Activated CD4-positive, alpha-beta memory T cell treated with anti-CD3 and anti-CD28 coated beads for 36 hours (primary cell): ENCODE results near the gene PDE8A. TPM values are rescaled to one million over a fixed set of nuclear protein-coding genes. Genes with fewer than 3 reads are reported as not detected.

Experiments
- CTCF ChIA-PET: fragments of 350-600 bp; sonication (Branson Sonifier 250); formaldehyde crosslinking; loops from one replicate; lab custom pipeline; 2021; ENCODE audit warnings: antibody characterized with exemption, inconsistent platforms; lab: Charles Lee
- POLR2A ChIA-PET: fragments of 350-600 bp; sonication (Branson Sonifier 250); formaldehyde crosslinking; loops from one replicate; lab custom pipeline; 2021; ENCODE audit warnings: antibody characterized with exemption; lab: Charles Lee
- DNase-seq: peaks from one replicate; pipeline ENCODE4 v3.0.0-alpha.2; 2020
- H3K27ac Mint-ChIP-seq: one replicate; pipeline ENCODE4 v1.8.0; 2021; ENCODE audit warnings: mixed read lengths
- H3K27me3 Mint-ChIP-seq: one replicate; pipeline ENCODE4 v1.8.0; 2021; ENCODE audit warnings: mixed read lengths
- H3K36me3 Mint-ChIP-seq: one replicate; pipeline ENCODE4 v1.8.0; 2021; ENCODE audit warnings: mixed read lengths
- H3K4me1 Mint-ChIP-seq: one replicate; pipeline ENCODE4 v1.8.0; 2021; ENCODE audit warnings: low read depth, mixed read lengths
- H3K4me3 Mint-ChIP-seq: one replicate; pipeline ENCODE4 v1.8.0; 2021; ENCODE audit warnings: mild to moderate bottlenecking, mixed read lengths
- H3K9me3 Mint-ChIP-seq: one replicate; pipeline ENCODE4 v1.8.0; 2021; ENCODE audit warnings: mixed read lengths
- intact Hi-C: fragments of 100-400 bp; cut with micrococcal nuclease; formaldehyde crosslinking; loops from one replicate; pipeline ENCODE4 v1.15.1; 2023
- total RNA-seq, 2 experiments: library from RNA; stranded (reverse); gene quantifications; one replicate each; pipeline ENCODE4 v1.2.3, GENCODE V29; 2021

Gene PDE8A
- total RNA-seq, 2 experiments from 2014 or later: 20.8 to 21.2 TPM

DNA sequence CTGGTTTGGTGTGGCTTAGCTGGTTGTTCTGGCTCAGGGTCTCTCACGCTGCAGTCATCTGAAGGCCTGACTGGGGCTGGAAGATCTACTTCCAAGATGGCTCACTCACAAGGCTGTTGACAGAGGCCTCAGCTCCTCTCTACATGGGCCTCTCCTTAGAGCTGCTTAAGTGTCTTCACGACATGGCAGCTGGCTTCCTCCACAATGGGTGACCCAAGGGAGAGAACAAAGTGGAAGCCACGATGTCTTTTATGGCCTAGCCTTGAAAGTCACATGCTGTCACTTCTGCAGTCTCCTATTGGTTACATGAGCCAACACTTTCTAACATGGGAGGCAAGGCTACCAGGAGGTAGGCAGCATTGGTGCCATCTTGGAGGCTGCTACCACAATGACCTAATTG, 13.4 kb upstream of the PDE8A start:
- no peaks in the 10 kb centered on the region for H3K4me1 Mint-ChIP-seq
- no peaks in the 10 kb centered on the region for H3K9me3 Mint-ChIP-seq
- CTCF ChIA-PET: no interaction called here
- POLR2A ChIA-PET: no interaction called here
- H3K27ac Mint-ChIP-seq: no peak overlapping the region
- peaks cover 1% of the 10 kb centered on the region for H3K27me3 Mint-ChIP-seq
- no peak for DNase-seq
- H3K36me3 Mint-ChIP-seq: no peaks in the 10 kb centered on the region
- intact Hi-C loops: no loop called here
- H3K4me3 Mint-ChIP-seq: no peak overlapping the region

GRCh38 chr15:84969257-84969656, 12.4 kb upstream of the PDE8A start:
- DNase-seq: no peak
- Mint-ChIP-seq H3K4me3 (no peak overlapping the region), H3K27me3 (no peaks in the 10 kb centered on the region), H3K9me3 (no peaks in the 10 kb centered on the region), H3K4me1 (no peaks in the 10 kb centered on the region), H3K27ac (no peak overlapping the region), H3K36me3 (no peaks in the 10 kb centered on the region)
- ChIA-PET CTCF (no interaction called here), POLR2A (no interaction called here)
- intact Hi-C loops: no loop called here

GRCh38 chr15:84970843-84971242, 10.8 kb upstream of the PDE8A start:
- intact Hi-C loops: no loop called here
- DNase-seq: no peak
- H3K4me3 Mint-ChIP-seq: no peak overlapping the region
- ChIA-PET CTCF (interaction anchor here (1.1 kb wide), 1 partner anchor 10 kb away, joined by 3 read pairs; no protein-coding TSS in a partner anchor), POLR2A (no interaction called here)
- H3K4me1 Mint-ChIP-seq: no peaks in the 10 kb centered on the region
- H3K27me3 Mint-ChIP-seq: peaks cover 3% of the 10 kb centered on the region
- no peaks in the 10 kb centered on the region for H3K36me3 Mint-ChIP-seq
- no peaks in the 10 kb centered on the region for H3K9me3 Mint-ChIP-seq
- no peak overlapping the region for H3K27ac Mint-ChIP-seq

DNA sequence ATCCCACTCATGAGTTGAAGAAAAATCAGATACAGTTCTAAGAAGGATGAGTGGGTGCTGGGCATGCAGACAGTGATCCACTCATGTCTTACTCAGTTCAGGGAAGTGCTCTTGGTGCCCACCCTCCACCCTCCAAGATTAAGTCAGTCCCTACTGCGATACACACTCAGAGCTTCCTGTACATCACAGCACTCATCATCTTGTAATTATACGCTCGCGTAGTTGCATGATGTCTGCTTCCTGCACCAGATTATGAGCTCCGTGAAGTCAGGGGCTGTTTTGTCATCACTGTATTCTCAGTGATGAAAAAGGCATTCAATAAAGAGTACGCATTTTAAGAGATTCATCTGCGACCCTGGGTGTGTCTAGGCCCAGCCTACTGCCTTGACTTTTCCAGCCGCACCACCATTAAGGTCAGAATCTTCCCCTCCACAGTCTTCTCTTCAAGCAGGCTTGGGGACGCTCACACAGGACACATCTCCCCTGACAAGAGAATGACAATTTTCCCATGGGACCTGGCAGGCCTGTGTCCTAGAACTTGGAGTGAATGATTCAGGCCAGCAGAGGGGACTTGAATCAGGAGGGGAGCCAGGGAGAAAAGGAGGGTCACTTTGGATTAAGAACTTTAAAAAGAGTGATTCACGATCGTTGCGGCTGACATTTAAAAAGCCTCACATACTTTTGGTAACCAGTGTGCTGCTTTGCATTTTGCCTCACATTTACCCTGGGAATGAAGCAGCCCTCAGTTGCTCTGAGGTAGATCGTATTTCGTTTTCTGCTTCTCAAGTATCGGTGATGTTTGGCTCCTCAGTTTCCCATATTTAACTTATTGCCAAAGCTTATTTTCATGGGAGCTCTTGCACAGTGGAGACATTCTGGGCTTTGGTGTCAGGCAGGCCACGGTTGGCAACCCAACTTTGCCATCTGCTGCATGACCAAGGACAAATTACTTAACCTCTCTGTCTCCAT, 7.9 kb upstream of the PDE8A start:
- intact Hi-C loops: no loop called here
- CTCF ChIA-PET: interaction anchor here (0.8 kb wide), 1 partner anchor 19 kb away, joined by 3 read pairs; no protein-coding TSS in a partner anchor
- H3K9me3 Mint-ChIP-seq: no peaks in the 10 kb centered on the region
- DNase-seq: no peak
- peaks cover 3% of the 10 kb centered on the region for H3K27me3 Mint-ChIP-seq
- H3K4me3 Mint-ChIP-seq: no peak overlapping the region
- POLR2A ChIA-PET: no interaction called here
- no peaks in the 10 kb centered on the region for H3K36me3 Mint-ChIP-seq
- H3K4me1 Mint-ChIP-seq: no peaks in the 10 kb centered on the region
- no peak overlapping the region for H3K27ac Mint-ChIP-seq

DNA sequence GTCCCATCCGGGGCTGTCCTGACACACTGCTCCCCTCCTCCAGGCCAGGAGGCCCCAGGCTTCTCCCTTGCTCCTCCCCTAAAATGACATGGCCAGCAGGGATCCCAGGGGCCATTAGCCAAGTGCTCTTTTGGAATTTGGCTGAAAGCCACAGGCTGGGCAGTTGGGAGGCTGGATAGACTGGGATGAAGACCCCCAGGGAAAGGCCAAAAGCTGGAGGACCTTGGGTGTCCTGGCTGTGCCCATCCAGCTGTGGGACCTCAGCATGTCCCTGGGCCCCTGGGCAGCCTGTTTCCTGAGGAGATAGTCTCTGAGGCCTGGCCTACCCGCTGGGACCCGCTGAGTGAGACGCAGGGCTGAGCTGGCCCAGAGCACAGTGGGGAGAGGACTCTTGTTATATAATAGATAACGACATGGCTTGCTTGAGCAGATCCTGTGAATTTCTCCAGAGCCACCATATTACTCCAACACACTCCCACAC, 5.7 kb upstream of the PDE8A start:
- H3K27me3 Mint-ChIP-seq: peaks cover 3% of the 10 kb centered on the region
- H3K9me3 Mint-ChIP-seq: no peaks in the 10 kb centered on the region
- DNase-seq: no peak
- ChIA-PET POLR2A (no interaction called here), CTCF (no interaction called here)
- H3K27ac Mint-ChIP-seq: no peak overlapping the region
- no peaks in the 10 kb centered on the region for H3K36me3 Mint-ChIP-seq
- peaks cover 7% of the 10 kb centered on the region for H3K4me1 Mint-ChIP-seq
- no peak overlapping the region for H3K4me3 Mint-ChIP-seq
- intact Hi-C loops: no loop called here

DNA sequence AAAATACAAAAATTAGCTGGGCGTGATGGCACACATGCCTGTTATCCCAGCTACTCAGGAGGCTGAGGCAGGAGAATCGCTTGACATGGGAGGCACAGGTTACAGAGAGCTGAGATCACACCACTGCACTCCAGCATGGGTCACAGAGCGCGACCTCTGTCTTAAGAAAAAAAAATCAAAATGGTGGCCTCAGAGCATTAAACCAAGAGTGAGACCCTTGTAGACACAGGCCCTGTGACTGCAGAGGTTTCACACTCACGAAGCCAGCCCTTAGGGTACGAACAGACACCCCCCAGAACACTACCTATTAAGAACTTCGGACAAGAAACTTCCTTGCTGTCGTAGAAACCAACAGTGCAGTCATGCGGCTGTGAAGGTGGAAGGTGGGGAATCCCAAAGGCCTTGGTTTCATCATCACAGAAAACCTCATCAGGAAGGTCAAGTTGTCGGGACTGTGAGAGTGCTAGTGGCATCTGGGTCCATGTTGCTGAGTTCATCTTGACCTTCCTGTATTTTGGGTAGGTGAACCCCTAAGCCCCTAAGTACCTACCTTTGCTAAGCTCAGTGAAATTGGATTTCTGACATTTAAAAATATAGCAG, 4.8 kb upstream of the PDE8A start:
- H3K27me3 Mint-ChIP-seq: peaks cover 3% of the 10 kb centered on the region
- CTCF ChIA-PET: no interaction called here
- no peaks in the 10 kb centered on the region for H3K36me3 Mint-ChIP-seq
- intact Hi-C loops: no loop called here
- peaks cover 7% of the 10 kb centered on the region for H3K4me1 Mint-ChIP-seq
- H3K27ac Mint-ChIP-seq: no peak overlapping the region
- no peak for DNase-seq
- POLR2A ChIA-PET: no interaction called here
- H3K4me3 Mint-ChIP-seq: no peak overlapping the region
- H3K9me3 Mint-ChIP-seq: no peaks in the 10 kb centered on the region

DNA sequence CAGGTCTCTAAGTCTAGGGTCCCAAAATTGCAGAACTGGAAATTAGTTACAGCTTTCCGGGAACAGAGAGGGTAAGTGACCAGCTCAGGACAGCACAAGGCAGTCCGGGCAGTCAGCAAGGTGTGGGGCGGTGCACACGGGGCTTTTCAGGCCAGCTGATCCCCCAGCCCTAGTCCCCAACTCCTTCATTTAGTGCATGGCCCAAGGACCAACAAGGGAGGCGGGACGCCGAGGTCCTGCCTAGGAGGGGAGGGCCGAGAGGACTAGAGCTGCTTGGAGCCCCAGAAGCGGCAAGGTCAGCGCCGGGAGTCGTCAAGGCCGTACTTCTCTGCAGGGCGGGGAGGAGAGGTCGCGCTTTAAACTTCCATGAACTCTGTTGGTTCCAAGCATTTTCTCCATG, 2.0 kb upstream of the PDE8A start:
- Mint-ChIP-seq H3K4me1 (peaks cover 25% of the 10 kb centered on the region), H3K27ac (no peak overlapping the region), H3K4me3 (peak overlapping the region; percentile 90), H3K27me3 (no peaks in the 10 kb centered on the region), H3K36me3 (peaks cover 2% of the 10 kb centered on the region), H3K9me3 (no peaks in the 10 kb centered on the region)
- CTCF ChIA-PET: interaction anchor here (0.8 to 2.7 kb wide), 5 partner anchors 66 to 409 kb away, joined by 3 to 20 read pairs (median 8); no protein-coding TSS in a partner anchor
- intact Hi-C loops: loop anchor here (2.0 to 10.0 kb wide), 9 partner anchors 51 to 818 kb away; partner anchors contain the start of genes AKAP13 and ZNF592
- DNase-seq: no peak
- POLR2A ChIA-PET: interaction anchor here (1.3 to 3.9 kb wide), 3 partner anchors 12 to 263 kb away, joined by 3 to 21 read pairs (median 5); partner anchors contain the start of gene SEC11A

GRCh38 chr15:84980196-84981053, 1.2 kb upstream of the PDE8A start:
- peak; percentile 89 for DNase-seq
- ChIA-PET CTCF (interaction anchor here (0.8 to 2.7 kb wide), 7 partner anchors 10 to 410 kb away, joined by 3 to 20 read pairs (median 4); no protein-coding TSS in a partner anchor), POLR2A (interaction anchor here (0.8 to 3.9 kb wide), 10 partner anchors 11 to 400 kb away, joined by 3 to 21 read pairs (median 4); partner anchors contain the start of genes AKAP13, SEC11A and WDR73)
- no peaks in the 10 kb centered on the region for H3K9me3 Mint-ChIP-seq
- H3K36me3 Mint-ChIP-seq: peaks cover 2% of the 10 kb centered on the region
- H3K27me3 Mint-ChIP-seq: no peaks in the 10 kb centered on the region
- peak overlapping the region; percentile 92 for H3K27ac Mint-ChIP-seq
- peaks cover 32% of the 10 kb centered on the region for H3K4me1 Mint-ChIP-seq
- intact Hi-C loops: loop anchor here (1.0 to 10.0 kb wide), 10 partner anchors 50 to 817 kb away; partner anchors contain the start of genes AKAP13 and ZNF592
- H3K4me3 Mint-ChIP-seq: peak overlapping the region; percentile 90

DNA sequence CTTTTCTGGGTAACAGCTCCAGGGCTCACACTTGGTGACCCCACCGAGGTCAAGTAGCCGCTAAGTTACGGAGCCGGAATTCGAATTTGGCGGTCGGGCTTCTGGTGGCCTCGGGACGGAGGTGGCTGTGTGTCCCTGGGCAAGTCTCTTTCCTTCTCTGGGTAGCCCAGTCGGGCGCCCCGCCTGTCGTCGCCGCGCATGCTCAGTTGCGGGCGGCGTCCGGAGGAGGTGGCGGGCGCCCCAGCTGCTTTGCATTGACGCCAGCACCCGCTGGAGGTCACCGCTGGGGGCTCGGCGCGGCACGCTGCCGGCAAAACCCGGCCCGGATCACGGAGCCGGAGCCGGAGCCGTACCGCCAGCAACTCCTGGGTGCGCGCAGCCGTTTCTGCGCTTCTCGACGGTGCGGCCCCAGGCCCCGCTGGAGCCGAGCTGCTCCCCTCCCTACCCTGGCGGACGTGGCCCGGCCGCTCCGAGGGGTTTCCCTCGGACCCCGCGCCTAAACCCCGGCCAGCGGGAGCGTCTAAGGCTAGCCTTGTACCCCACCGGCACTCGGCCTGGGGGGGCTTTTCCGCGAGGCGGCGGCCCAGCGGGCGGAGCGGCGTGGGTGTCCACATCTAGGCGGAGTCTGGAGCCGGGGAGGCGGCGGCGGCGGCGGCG, 474 bp upstream of the PDE8A start:
- H3K27ac Mint-ChIP-seq: peak overlapping the region; percentile 92
- H3K4me1 Mint-ChIP-seq: peaks cover 37% of the 10 kb centered on the region
- peak overlapping the region; percentile 90 for H3K4me3 Mint-ChIP-seq
- ChIA-PET CTCF (interaction anchor here (1.1 to 2.7 kb wide), 6 partner anchors 10 to 410 kb away, joined by 3 to 20 read pairs (median 6); no protein-coding TSS in a partner anchor), POLR2A (interaction anchor here (0.8 to 3.9 kb wide), 10 partner anchors 10 to 399 kb away, joined by 3 to 21 read pairs (median 4); partner anchors contain the start of genes AKAP13, SEC11A and WDR73)
- peaks cover 2% of the 10 kb centered on the region for H3K36me3 Mint-ChIP-seq
- peak; percentile 97 for DNase-seq
- intact Hi-C loops: loop anchor here (1.0 to 10.0 kb wide), 10 partner anchors 50 to 816 kb away; partner anchors contain the start of genes AKAP13 and ZNF592
- no peaks in the 10 kb centered on the region for H3K27me3 Mint-ChIP-seq
- H3K9me3 Mint-ChIP-seq: no peaks in the 10 kb centered on the region

- peaks cover 2% of the 10 kb centered on the region for H3K36me3 Mint-ChIP-seq
- peak; percentile 79 for DNase-seq
- no peaks in the 10 kb centered on the region for H3K27me3 Mint-ChIP-seq
- POLR2A ChIA-PET: interaction anchor here (0.5 to 3.9 kb wide), 2 partner anchors 9 to 246 kb away, joined by 3 to 21 read pairs; no protein-coding TSS in a partner anchor
- peaks cover 46% of the 10 kb centered on the region for H3K4me1 Mint-ChIP-seq
- peak overlapping the region; percentile 93 for H3K27ac Mint-ChIP-seq
- intact Hi-C loops: loop anchor here (1.0 to 10.0 kb wide), 8 partner anchors 10 to 815 kb away; partner anchors contain the start of genes AKAP13 and ZNF592
- peak overlapping the region; percentile 96 for H3K4me3 Mint-ChIP-seq
- CTCF ChIA-PET: no interaction called here
- H3K9me3 Mint-ChIP-seq: no peaks in the 10 kb centered on the region
Measured at GRCh38 chr15:84982301-84982920, 755 bp downstream of the PDE8A start.
